ENCODE results near the gene ADAM17. TPM values are rescaled to one million over a fixed set of nuclear protein-coding genes. Genes with fewer than 3 reads are reported as not detected.

Gene ADAM17
- total and polyA plus RNA-seq, 9 of the 15 experiments (the other 6 are each of a cell fraction or from before 2014, with no cell fraction given), result 5.8 to 30.0 (median 19.0) TPM

- TF ChIP-seq, protein P1, sequence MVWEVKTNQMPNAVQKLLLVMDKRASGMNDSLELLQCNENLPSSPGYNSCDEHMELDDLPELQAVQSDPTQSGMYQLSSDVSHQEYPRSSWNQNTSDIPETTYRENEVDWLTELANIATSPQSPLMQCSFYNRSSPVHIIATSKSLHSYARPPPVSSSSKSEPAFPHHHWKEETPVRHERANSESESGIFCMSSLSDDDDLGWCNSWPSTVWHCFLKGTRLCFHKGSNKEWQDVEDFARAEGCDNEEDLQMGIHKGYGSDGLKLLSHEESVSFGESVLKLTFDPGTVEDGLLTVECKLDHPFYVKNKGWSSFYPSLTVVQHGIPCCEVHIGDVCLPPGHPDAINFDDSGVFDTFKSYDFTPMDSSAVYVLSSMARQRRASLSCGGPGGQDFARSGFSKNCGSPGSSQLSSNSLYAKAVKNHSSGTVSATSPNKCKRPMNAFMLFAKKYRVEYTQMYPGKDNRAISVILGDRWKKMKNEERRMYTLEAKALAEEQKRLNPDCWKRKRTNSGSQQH (CRISPR knock-in tag; IDR thresholded peaks at IDR 0.05), result 0 out of 2 replicates have a peak, but pooled peaks have one; percentile 22
- TF ChIP-seq PBX2 (CRISPR knock-in tag; IDR thresholded peaks at IDR 0.05; ENCODE audit: low read depth), result no peak
- peak; percentile 39 for TF ChIP-seq PBX2 (tag; conservative IDR thresholded peaks at IDR 0.05; ENCODE audit: low read depth)
- no peak for TF ChIP-seq TAF1 (IDR thresholded peaks at IDR 0.05; ENCODE audit: control insufficient read depth, extremely low read depth, insufficient read depth, low read length, severe bottlenecking)
- TF ChIP-seq SAFB (IDR thresholded peaks at IDR 0.05; ENCODE audit: borderline replicate concordance, low read depth, low read length), result 0 out of 2 replicates have a peak, but pooled peaks have one; percentile 17
- TF ChIP-seq, protein P2, sequence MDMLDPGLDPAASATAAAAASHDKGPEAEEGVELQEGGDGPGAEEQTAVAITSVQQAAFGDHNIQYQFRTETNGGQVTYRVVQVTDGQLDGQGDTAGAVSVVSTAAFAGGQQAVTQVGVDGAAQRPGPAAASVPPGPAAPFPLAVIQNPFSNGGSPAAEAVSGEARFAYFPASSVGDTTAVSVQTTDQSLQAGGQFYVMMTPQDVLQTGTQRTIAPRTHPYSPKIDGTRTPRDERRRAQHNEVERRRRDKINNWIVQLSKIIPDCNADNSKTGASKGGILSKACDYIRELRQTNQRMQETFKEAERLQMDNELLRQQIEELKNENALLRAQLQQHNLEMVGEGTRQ (CRISPR knock-in tag; IDR thresholded peaks at IDR 0.05), result no peak
- TF ChIP-seq, protein P3, sequence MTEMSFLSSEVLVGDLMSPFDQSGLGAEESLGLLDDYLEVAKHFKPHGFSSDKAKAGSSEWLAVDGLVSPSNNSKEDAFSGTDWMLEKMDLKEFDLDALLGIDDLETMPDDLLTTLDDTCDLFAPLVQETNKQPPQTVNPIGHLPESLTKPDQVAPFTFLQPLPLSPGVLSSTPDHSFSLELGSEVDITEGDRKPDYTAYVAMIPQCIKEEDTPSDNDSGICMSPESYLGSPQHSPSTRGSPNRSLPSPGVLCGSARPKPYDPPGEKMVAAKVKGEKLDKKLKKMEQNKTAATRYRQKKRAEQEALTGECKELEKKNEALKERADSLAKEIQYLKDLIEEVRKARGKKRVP (CRISPR knock-in tag; IDR thresholded peaks at IDR 0.05), result peak; percentile 70; the same call in 1 of the 2 replicates
- TF ChIP-seq ELF1 (tag; IDR thresholded peaks at IDR 0.05), result no peak
- TF ChIP-seq HDAC2 (IDR thresholded peaks at IDR 0.05), result peak; percentile 61; the same call in 1 of the 2 replicates
- peak in 1 of 2 experiments; percentile 36; a peak in 1 of 4 replicates for TF ChIP-seq FOXK2 (conservative IDR thresholded peaks at IDR 0.05 in 1 of 2, IDR thresholded peaks at IDR 0.05 in 1 of 2; ENCODE audit: low read depth in 2 of 2)
- no peak for TF ChIP-seq MAZ (CRISPR knock-in tag; conservative IDR thresholded peaks at IDR 0.05 in 1 of 2, IDR thresholded peaks at IDR 0.05 in 1 of 2)
- peak; percentile 21; the same call in 1 of the 2 replicates for TF ChIP-seq VEZF1 (CRISPR knock-in tag; IDR thresholded peaks at IDR 0.05)
Measured at GRCh38 chr2:9552219-9553178, 3.1 kb downstream of the ADAM17 start (continued).
